Measurements from ENCODE around the gene ACRV1. TPM values are rescaled to one million over a fixed set of nuclear protein-coding genes. Genes with fewer than 3 reads are reported as not detected.

Gene ACRV1
- total RNA-seq, 1 donor from 2014 or later, result 0.47 TPM

GRCh38 chr11:125689274-125689859 is 8.7 kb upstream of the ACRV1 start:
- Histone ChIP-seq H3K9me3 (ENCODE audit: low read depth) (no peaks in the 10 kb centered on the region), H3K9ac (no peak overlapping the region), H3K36me3 (no peaks in the 10 kb centered on the region), H3K4me1 (no peaks in the 10 kb centered on the region), H4K20me1 (ENCODE audit: low read depth) (no peaks in the 10 kb centered on the region), H3F3A (ENCODE audit: low read depth) (no peaks in the 10 kb centered on the region), H3K4me3 (no peak overlapping the region), H3K27me3 (no peaks in the 10 kb centered on the region), H3K4me2 (no peak overlapping the region), H3K79me2 (ENCODE audit: low read depth) (no peaks in the 10 kb centered on the region), H2AFZ (replicated peaks) (no peak overlapping the region), H3K27ac (no peak overlapping the region)
- DNase-seq (ENCODE audit: low spot score), result no peak
- Mint-ChIP-seq H3K27ac (no peak overlapping the region), H3K27me3 (ENCODE audit: insufficient read depth, low read depth) (no peaks in the 10 kb centered on the region), H3K4me1 (no peaks in the 10 kb centered on the region), H3K4me3 (no peak overlapping the region), H3K9me3 (no peaks in the 10 kb centered on the region), H3K36me3 (peaks cover 5% of the 10 kb centered on the region)
- no peak for TF ChIP-seq EZH2phosphoT487 (IDR thresholded peaks at IDR 0.05)
- TF ChIP-seq CTCF (IDR thresholded peaks at IDR 0.05), result no peak
- TF ChIP-seq EZH2 (IDR thresholded peaks at IDR 0.05), result no peak

- Histone ChIP-seq H3K79me2 (ENCODE audit: low read depth) (no peaks in the 10 kb centered on the region), H3K36me3 (no peaks in the 10 kb centered on the region), H3K27ac (no peak overlapping the region), H2AFZ (replicated peaks) (no peak overlapping the region), H3F3A (ENCODE audit: low read depth) (no peaks in the 10 kb centered on the region), H3K27me3 (no peaks in the 10 kb centered on the region), H3K4me1 (no peaks in the 10 kb centered on the region), H3K4me3 (no peak overlapping the region), H4K20me1 (ENCODE audit: low read depth) (no peaks in the 10 kb centered on the region), H3K4me2 (no peak overlapping the region), H3K9ac (no peak overlapping the region), H3K9me3 (ENCODE audit: low read depth) (no peaks in the 10 kb centered on the region)
- no peak for DNase-seq (ENCODE audit: low spot score)
- peaks cover 7% of the 10 kb centered on the region for H3K36me3 Mint-ChIP-seq
- no peaks in the 10 kb centered on the region for H3K9me3 Mint-ChIP-seq
- TF ChIP-seq EZH2phosphoT487 (IDR thresholded peaks at IDR 0.05) (no peak), CTCF (IDR thresholded peaks at IDR 0.05) (no peak), EZH2 (IDR thresholded peaks at IDR 0.05) (no peak)
- H3K4me1 Mint-ChIP-seq, result no peaks in the 10 kb centered on the region
- no peaks in the 10 kb centered on the region for H3K27me3 Mint-ChIP-seq (ENCODE audit: insufficient read depth, low read depth)
- H3K27ac Mint-ChIP-seq, result no peak overlapping the region
- no peak overlapping the region for H3K4me3 Mint-ChIP-seq
Measured at GRCh38 chr11:125688632-125689031, 8.0 kb upstream of the ACRV1 start.

- no peak overlapping the region for H3K27ac Mint-ChIP-seq
- Histone ChIP-seq H3K4me3 (no peak overlapping the region), H3K9me3 (ENCODE audit: low read depth) (no peaks in the 10 kb centered on the region), H3K79me2 (ENCODE audit: low read depth) (no peaks in the 10 kb centered on the region), H2AFZ (replicated peaks) (no peak overlapping the region), H3K27me3 (no peaks in the 10 kb centered on the region), H3K4me1 (no peaks in the 10 kb centered on the region), H3K36me3 (no peaks in the 10 kb centered on the region), H4K20me1 (ENCODE audit: low read depth) (no peaks in the 10 kb centered on the region), H3K4me2 (no peak overlapping the region), H3F3A (ENCODE audit: low read depth) (no peaks in the 10 kb centered on the region), H3K27ac (no peak overlapping the region), H3K9ac (no peak overlapping the region)
- no peak overlapping the region for H3K4me3 Mint-ChIP-seq
- peaks cover 7% of the 10 kb centered on the region for H3K36me3 Mint-ChIP-seq
- H3K4me1 Mint-ChIP-seq, result no peaks in the 10 kb centered on the region
- H3K27me3 Mint-ChIP-seq (ENCODE audit: insufficient read depth, low read depth), result no peaks in the 10 kb centered on the region
- DNase-seq (ENCODE audit: low spot score), result no peak
- no peaks in the 10 kb centered on the region for H3K9me3 Mint-ChIP-seq
- TF ChIP-seq CTCF (IDR thresholded peaks at IDR 0.05) (no peak), EZH2phosphoT487 (IDR thresholded peaks at IDR 0.05) (no peak), EZH2 (IDR thresholded peaks at IDR 0.05) (no peak)
Measured at GRCh38 chr11:125688066-125688465, 7.4 kb upstream of the ACRV1 start.

Measured in neural progenitor cell (in vitro differentiated cells).